Testis (tissue), 2 donors: ENCODE measurements around the gene CECR2.

ENCODE experiments used
- POLR2A ChIP-seq: fragments of 450-650 bp; IDR thresholded peaks from one replicate; pipeline ENCODE4 v1.6.1; 2017; ENCODE audit warnings: antibody characterized with exemption, mild to moderate bottlenecking, moderate library complexity
- TF ChIP-seq, protein P1 (sequence below), 3 experiments: fragments of 450-650 bp in 2 of 3; fragments of 200-600 bp in 1 of 3; sonication (generic) in 1 of 3; IDR thresholded peaks; one replicate each; pipeline ENCODE4 v1.5.1; 2016 to 2019; ENCODE audit warnings: antibody characterized with exemption in 3 of 3, mild to moderate bottlenecking in 2 of 3, moderate library complexity in 1 of 3

DNA sequence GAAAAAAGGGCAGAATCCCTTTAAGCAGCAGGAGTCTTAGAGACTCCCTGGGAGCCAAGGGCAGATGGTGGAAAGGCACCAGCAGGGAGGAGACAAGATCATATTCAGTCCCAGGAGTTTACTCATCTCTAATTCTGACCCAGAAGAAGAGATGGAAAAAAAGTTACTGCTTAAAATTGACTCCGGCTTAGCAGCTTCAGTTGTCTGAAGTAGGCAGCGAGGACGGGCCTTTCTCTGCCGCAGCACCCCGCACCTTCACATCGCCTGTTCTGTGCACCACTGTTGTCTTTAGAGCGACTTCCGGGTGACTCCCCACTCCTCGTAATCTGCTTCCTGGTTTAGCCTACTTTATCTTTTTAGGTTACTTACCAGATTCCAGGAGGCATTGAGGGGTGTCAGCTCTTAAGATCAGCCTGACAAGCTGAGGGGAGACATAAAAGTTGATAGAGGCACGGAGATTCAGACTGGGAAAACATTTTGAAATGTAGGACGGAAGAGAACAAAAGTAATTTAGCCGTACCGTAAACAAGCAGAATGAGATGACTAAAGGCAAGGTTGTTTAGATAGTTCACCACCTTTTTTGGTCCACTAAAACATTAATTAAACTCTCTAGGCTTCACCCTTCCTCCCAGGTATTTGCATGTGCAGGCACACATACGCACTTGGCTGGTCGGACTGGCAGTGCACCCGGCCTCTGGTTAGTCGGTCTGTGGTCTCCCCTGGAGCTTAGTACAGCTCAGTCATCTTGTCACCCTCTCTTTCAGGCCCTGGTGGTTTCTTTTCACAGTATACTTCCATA, 74.3 kb downstream of the CECR2 start:
- TF ChIP-seq, protein P1, sequence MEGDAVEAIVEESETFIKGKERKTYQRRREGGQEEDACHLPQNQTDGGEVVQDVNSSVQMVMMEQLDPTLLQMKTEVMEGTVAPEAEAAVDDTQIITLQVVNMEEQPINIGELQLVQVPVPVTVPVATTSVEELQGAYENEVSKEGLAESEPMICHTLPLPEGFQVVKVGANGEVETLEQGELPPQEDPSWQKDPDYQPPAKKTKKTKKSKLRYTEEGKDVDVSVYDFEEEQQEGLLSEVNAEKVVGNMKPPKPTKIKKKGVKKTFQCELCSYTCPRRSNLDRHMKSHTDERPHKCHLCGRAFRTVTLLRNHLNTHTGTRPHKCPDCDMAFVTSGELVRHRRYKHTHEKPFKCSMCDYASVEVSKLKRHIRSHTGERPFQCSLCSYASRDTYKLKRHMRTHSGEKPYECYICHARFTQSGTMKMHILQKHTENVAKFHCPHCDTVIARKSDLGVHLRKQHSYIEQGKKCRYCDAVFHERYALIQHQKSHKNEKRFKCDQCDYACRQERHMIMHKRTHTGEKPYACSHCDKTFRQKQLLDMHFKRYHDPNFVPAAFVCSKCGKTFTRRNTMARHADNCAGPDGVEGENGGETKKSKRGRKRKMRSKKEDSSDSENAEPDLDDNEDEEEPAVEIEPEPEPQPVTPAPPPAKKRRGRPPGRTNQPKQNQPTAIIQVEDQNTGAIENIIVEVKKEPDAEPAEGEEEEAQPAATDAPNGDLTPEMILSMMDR (IDR thresholded peaks at IDR 0.05): no peak
- no peak for TF ChIP-seq POLR2A
